C4-2B (cell line): Measurements from ENCODE around the gene GRK5.
A peak's percentile ranks its signal among the peaks of the same experiment; 100 is the strongest.

Experiments
- ZFX ChIP-seq: fragments of 450-650 bp; IDR thresholded peaks from 2 replicates; pipeline ENCODE4 v1.6.1; 2017
- TF ChIP-seq, protein P1 (sequence below): fragments of 450-650 bp; conservative IDR thresholded peaks from 2 replicates; pipeline ENCODE4 v1.5.1; 2017; ENCODE audit warnings: mild to moderate bottlenecking

DNA sequence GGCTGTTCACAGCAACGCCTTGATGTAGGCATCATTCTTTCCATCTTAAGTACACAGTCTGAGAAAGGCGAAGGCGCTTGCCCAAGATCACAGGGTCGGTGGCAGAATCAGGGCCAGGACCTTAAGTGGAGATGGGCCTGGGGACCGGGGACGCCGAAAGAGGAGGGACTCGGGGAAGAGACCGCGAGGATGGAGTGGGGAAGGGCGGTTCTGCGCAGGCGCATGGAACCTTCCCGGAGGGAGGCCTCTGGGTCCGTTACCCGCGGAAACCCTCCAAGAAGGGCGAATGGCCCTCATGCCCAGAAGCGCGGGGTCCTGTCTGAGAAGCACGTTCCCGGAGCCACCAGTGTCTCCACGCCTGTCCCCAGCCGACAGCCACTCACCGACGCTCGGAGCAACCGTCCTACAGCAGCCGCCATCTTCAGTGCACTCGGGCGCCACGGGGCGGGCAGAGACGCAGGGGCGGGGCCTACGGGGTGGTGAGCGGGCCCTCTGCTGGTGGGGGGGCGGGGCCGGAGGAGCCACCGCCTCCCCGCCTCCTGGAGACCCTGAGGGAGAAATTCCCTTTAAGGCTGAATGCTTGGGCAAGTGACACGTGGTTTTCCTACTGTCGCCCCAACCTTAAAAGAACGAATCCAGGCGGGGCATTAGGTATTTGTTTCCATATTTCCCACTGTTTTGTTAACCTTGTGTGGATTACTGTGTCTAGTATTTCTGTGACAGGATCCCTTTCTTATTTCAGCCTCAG lies 28.8 kb upstream of the GRK5 start, which contains the start of gene PRDX3:
- TF ChIP-seq, protein P1, sequence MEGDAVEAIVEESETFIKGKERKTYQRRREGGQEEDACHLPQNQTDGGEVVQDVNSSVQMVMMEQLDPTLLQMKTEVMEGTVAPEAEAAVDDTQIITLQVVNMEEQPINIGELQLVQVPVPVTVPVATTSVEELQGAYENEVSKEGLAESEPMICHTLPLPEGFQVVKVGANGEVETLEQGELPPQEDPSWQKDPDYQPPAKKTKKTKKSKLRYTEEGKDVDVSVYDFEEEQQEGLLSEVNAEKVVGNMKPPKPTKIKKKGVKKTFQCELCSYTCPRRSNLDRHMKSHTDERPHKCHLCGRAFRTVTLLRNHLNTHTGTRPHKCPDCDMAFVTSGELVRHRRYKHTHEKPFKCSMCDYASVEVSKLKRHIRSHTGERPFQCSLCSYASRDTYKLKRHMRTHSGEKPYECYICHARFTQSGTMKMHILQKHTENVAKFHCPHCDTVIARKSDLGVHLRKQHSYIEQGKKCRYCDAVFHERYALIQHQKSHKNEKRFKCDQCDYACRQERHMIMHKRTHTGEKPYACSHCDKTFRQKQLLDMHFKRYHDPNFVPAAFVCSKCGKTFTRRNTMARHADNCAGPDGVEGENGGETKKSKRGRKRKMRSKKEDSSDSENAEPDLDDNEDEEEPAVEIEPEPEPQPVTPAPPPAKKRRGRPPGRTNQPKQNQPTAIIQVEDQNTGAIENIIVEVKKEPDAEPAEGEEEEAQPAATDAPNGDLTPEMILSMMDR = no peak
- TF ChIP-seq ZFX = peak; percentile 64; the same call in 1 of the 2 replicates
